ENCODE data around the gene TPBGL.

The TPBGL gene, protein sequence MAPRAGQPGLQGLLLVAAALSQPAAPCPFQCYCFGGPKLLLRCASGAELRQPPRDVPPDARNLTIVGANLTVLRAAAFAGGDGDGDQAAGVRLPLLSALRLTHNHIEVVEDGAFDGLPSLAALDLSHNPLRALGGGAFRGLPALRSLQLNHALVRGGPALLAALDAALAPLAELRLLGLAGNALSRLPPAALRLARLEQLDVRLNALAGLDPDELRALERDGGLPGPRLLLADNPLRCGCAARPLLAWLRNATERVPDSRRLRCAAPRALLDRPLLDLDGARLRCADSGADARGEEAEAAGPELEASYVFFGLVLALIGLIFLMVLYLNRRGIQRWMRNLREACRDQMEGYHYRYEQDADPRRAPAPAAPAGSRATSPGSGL

DNA sequence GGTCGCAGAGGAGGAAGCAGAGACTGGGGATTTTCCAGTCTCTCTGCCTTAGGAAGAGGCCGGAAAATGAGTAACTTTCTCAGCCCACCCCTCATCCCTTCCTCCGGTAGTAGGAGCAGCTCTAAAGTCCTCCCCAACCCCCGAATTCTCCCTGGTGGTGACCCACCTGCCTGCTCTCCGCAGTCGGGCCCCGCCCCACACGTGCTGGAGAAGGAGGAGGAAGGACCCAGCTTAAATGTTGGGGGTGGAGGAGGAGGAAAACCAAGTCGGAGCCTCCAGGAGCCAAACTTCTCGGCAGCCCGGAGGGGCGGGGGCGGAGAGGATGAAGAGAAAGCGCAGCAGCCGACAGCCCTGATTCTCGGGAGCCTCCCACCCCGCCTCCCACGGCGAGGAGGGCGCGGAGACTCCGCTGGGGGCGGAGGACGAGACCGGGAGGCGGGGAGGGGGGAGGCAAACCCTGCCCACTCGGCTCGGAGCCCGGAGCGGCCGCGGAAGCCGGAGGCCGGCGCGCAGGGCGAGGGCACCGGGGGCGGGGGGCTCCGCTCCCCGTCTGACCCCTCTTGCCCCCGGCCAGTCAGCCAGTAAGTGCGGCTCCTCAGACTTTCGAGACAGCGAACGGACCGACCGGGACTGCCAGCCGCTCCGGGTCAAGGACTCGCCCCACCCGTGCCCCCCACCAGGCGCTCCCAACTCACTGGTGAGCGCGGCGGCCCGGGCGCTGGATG is at the start of gene TPBGL:
Gene TPBGL (plus strand): TSS at position 464 of the 725 bp plus-strand sequence. CDS start 276 bp downstream, outside the sequence.
- no peak for DNase-seq

DNA sequence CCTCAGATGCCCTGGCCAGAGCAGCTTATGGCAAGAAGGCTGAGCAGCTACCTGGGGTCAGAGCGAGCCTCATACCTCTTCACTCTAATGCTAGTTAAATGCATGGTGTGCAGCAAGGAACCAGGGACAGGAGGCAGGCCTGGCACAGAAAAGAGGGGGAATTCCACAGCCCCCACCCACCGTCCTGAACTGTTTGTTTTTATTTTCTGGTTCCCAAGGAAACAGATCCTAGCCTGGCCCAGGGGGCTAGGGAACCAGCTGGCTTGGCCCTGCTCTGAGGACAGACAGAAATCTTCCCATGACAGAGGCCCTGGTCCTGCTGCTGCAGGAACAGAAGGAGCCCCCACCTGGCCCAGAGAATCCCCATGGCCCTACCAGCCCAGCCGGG is 49.2 kb upstream of the TPBGL start:
- DNase-seq = no peak

DNA sequence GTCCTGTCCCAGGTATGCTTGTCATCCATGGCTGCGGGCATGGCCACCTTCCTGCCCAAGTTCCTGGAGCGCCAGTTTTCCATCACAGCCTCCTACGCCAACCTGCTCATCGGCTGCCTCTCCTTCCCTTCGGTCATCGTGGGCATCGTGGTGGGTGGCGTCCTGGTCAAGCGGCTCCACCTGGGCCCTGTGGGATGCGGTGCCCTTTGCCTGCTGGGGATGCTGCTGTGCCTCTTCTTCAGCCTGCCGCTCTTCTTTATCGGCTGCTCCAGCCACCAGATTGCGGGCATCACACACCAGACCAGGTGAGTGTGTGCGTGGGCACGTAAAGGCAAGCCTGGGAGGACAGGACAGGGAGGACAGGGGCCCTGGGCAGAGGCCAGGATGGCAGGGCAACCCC is 47.3 kb upstream of the TPBGL start:
- DNase-seq = no peak

DNA sequence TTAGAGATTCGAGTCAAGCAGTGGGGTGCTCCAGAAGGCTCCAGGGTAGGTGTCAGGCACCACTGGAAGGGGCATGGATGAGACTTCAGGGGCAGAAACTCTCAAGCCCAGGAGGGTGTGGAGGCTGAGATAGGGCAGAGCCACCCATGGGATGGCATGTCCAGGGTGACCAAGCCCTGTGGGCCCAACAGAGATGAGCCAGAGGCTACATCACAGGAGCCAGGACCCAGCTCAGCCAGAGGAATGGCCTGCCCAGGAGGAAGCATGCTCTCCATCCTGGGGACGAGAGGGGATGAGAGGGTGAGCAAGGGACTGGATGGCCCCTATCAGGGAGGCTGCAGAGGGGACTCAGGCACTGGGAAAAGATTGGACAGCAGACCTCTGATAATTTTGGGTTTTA is 46.9 kb upstream of the TPBGL start:
- no peak for DNase-seq

DNA sequence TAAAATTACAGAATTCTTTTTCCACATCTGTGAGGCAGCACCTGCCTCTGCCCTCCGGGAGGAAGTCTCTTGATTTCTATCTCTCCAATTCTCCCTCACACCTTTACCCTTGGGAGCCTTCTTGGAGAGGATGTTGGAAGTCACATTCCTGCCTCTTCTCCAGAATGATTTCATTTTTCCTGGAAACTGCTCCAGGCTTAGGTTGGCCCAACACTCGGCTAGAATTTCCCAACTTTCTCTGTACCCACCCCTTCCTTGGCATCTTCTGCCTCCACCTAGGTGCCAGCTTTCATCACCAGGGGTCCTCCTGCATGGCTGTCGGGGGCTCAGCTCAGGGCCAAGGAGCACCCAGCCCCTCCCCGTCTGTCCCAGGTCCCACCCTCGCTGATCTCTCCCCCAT is 46.4 kb upstream of the TPBGL start:
- DNase-seq = no peak

DNA sequence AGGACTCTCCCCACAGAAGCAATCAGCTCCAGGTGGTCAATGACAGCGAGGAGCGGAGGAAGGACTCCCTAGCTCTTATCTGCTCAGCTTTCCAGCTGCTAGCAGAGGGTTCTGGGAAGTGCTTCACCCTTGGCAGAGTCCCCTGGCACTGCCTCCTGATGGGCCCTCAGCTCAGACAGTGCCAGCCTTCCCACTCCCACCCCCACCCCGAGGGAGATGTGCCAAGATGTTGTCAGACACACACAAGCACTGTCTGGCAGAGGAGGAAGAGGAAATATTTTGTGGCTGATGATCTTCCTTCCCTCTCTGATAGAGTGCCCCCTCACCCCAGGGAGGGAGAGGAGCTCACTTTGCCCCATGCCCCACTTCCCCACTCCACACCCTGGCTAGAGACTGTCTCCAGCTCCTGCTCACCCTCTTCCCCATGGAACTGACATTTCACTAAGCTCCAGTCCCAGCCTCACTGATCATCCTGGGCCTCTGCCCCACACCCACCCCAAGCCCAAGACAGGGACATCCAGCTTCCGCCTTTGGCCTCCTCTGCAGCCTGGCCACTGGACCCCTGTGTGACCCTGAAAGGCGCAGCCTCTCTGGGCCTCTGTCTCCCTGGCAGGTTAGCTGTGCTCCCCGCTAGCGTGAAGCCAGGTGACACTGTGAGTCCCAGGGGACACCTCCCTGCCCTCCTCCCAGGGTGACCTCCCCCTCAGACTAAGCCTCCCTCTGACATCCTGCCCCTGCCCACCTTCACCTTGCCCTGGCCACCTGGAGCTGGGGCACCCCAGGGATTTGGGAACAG is 45.2 kb upstream of the TPBGL start:
- no peak for DNase-seq

DNA sequence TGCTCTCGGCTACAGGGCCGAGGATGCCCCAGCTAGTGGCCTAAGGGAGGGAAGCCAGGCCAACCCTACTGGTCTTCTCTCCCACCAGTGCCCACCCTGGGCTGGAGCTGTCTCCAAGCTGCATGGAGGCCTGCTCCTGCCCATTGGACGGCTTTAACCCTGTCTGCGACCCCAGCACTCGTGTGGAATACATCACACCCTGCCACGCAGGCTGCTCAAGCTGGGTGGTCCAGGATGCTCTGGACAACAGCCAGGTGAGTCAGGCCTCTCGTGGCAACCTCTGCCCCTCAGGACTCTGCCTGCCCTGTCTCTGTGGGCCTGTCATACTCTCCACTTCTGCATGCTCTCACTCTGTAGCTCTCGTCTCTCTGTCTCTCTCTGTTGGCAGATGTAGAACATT is 44.1 kb upstream of the TPBGL start:
- no peak for DNase-seq

DNA sequence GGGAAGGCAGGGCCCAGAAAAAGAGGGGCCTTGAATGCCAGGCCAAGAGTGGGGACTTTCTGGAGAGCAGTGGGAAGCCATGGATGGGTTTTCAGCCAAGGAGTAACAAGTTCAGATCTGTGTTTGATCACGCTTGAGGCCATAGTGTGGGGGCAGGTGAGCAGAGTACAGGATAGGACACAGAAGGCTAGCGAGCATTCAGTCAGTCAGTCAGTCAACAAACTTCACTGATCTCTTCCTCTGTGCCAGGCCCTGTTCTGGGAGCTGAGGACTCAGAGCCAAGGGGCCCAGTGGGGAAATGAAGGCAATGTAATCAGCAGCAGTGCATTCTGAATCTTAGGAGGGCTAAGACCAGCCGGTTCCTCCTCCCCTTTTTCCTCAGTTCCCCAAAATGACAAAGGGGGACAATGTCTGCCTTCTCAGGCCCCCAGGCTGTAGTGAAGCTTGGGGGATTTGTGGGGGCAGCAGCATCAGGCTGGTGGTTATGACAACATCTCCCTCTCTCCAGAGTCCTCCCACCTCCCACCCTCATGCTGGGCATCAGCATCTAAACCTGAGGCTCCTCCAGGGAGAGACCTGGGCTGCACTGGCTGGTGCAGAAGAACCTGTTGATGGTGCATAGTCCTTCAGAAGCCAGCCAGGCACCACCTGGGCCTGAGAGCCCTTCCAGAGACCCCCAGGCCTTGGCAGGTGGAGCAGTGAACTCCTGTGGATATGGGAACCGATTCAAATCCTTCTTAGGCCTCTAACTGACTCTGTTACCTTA is 42.9 kb upstream of the TPBGL start:
- no peak for DNase-seq

DNA sequence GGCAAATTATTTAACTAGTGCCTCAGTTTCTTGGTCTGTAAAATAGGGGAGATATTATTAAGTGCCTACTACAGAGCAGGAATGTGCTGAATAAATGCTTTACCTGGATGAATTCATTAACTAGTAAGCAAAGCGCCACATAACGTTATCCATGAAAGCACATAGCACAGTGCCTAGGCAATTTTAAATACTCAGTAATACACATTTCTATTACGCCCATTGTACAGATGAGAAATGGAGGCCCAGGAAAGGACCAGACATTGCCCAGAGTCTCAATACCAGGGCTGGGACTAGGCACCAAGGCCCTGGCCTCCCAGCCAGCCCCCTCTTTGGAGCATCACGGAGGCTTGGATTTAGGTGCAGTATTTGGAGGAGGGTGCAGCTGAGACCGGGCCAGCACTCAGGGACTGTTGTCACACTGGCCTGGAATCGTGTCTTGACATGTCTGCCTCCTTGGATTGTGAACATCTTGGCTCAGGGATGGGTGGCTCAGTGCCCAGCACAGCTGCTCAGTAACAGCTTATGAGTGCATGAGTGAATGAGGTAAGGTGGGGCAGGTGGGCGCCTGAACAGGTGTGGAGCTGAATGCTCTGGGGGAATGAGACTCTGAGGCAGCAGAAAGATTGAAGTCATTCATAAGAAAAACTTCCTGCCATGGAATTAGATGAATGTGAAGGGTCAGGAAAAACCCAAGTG is 42.1 kb upstream of the TPBGL start:
- DNase-seq = no peak

DNA sequence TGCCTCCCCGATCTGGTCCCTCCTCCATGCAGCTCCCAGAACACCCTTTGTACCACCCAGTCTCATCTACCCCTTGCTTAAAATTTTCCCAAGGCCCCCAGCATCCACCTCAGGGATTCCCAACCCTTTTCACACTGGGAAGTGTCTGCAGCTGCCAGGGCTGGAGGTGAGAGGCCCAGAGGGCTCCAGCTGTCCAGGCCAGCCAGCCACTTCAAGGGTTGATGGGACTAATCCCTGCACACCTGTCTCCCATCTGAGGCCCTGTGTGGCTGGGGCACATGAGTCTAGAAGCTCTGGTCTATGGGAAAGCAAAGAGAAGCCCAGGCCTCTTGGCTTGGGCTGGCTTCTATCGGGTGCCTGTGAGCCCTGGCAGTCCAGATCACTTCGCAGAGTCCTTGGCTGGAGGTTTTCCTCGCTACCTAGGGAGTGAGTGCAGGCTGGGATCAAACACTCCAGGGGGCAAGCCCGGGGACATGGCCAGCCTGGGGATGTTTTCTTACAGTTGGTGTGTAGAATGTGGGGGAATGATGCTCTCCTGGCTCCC is 41.1 kb upstream of the TPBGL start:
- no peak for DNase-seq

DNA sequence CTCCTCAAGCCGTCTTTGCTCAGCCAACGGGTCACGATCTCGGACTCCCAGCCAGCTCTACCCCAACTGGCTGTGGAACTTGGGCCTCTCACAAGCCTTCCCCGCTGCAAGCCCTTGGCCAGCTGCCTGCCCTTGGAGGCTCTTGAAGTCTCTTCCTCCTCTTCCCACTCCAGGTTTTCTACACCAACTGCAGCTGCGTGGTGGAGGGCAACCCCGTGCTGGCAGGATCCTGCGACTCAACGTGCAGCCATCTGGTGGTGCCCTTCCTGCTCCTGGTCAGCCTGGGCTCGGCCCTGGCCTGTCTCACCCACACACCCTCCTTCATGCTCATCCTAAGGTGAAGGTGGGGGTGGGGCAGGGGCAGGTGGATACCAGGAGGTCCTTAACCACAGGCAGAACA is 40.5 kb upstream of the TPBGL start:
- DNase-seq = no peak

DNA sequence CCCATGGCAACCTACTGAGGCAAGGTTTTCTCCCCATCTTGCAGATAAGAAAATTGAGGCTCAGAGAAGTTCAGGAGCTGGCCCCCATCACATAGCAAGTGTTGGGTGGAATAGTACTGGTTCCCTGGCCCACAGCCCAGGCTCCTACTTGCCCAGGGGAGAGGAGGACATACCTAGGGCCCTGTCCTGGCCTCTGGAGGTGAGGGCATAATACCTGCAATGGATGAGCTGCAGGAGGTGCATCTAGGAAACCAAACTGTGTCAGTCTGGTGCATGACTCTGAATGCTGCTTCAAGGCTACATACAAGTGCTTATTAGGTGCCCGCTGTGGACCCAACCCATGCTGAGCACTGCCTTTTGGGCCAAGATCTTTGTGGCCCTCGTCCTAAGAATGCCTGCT is 40.0 kb upstream of the TPBGL start:
- no peak for DNase-seq

DNA sequence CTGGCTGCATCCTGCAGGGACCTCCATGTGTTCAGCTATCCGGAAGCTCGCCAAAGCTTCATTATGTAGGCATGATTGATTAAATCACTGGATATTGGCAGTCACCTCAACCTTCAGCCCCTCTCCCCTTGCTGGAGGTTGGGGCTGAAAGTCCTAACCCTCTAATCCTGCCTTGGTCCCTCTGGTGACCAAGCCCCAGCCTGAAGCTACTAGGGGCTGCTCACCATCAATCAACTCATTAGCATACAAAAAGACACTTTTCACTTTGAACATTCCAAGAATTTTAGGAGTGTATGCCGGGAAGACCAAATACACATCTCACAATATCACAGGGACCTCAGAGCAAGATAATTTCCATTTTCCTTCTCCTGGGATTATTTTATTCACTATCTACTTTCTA is 38.8 kb upstream of the TPBGL start:
- no peak for DNase-seq

DNA sequence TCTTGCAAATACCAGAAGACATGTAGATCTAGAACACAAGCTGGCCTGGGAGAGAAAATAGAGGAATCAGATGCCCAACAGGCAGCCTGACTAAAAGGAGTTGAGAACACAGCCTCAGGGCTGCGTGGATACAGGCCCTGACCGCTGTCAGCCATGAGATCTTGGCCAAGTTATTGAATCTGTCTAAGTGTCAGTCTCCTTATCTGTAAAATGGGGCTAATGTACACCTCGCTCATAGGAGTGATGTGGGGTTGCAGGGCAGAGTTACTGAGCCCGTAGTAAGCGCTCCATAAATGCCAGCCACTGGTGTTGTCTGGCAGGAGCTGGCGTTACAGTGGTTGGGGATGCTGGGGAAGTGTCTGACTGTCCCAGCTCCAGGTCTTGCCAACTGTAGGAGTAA is 38.4 kb upstream of the TPBGL start:
- DNase-seq = no peak

DNA sequence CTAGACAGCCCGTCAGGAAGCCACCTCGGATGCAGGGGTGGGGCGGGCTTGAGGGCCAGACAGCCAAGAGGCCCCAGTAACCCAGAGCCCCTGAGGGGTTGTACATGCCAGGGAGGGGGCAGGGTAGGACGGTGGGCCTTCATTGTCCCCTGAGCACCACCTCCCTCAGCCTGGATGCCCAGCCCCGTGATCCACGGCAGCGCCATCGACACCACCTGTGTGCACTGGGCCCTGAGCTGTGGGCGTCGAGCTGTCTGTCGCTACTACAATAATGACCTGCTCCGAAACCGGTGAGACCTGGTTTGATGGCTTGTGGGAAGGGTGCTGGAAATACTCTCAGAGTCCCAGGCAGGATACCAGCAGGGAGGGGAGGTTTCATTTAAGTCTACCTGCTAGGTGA is 37.4 kb upstream of the TPBGL start:
- no peak for DNase-seq

DNA sequence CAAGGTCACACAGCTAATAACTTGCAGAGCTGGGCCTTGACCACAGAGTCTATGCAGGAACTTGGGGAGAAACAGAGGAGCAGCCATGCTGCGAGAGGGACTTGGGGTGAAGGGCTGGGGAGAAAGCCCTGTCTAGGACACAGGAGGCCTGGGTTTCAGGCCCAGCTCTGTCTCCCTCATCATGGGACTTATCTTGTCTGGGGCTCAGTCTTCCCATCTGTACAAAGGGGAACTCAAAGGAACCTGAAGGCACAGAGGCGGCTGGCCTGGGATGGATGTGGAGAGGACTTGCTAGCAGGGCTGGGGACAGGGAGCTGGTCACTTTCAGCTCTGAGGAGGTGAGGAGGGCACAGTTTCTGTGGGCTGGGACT is 36.9 kb upstream of the TPBGL start:
- no peak for DNase-seq

DNA sequence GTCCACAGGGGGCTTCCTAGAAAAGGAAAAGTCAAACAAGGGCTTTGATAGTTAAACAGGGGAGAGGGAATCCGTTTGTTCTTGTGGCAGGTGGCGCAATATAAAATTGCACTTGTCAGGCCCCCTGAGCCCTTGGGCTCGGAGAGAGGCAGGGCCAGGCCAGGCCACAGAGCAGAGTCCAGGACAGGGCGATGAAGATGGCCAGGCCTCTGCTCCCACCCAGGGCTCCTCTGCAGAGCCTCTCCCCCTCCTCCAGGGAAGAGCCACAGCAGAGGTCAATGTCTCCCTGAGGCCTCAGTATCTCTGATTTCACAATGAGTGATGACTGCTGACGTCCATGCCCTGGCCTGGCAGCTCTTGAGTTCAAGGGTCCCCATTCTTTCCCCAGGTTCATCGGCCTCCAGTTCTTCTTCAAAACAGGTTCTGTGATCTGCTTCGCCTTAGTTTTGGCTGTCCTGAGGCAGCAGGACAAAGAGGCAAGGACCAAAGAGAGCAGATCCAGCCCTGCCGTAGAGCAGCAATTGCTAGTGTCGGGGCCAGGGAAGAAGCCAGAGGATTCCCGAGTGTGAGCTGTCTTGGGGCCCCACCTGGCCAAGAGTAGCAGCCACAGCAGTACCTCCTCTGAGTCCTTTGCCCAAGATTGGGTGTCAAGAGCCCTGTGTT is 36.4 kb upstream of the TPBGL start:
- DNase-seq = no peak

DNA sequence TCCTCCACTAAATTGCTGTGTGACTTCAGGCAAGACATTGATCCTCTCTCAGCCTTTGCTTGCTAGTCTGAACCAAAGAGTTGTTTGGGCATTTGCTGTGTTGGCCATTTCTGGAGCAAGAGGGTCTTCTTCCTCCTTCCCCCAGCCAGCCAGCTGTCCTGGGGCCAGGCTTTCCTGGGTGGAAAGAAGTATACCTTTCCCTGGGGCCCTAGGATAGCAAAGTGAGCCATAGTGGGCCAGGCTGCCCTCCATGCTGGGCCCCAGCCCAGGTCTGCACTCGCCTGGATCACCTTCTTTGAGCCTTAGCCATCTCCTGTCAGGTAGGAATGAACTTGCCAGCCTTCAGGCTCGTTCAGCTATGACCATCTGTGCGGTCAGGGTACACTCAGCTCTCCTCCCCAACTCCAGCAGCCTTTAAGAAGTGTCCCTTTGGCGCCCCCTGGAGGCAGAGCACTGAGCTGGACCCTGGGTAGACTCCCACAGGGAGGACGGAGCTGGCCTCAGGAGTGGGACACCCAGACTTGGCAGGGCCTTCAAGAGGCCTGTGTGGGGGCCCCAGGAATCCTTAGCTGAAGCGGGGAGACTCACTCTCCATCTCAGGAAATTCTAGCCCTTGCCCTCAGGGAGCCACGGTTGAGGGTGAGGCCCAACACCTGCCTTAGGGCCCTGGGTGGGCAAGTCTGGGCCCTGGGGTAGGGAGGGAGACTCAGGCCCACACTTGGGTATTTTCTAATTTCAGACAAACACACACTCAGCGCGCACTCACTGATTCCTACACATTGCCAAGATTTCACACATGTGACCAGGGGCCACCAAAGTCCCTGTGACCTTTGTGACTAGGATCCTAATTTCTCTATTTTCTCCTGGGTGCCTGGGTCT is 35.6 kb upstream of the TPBGL start:
- peak; percentile 86 for DNase-seq

DNA sequence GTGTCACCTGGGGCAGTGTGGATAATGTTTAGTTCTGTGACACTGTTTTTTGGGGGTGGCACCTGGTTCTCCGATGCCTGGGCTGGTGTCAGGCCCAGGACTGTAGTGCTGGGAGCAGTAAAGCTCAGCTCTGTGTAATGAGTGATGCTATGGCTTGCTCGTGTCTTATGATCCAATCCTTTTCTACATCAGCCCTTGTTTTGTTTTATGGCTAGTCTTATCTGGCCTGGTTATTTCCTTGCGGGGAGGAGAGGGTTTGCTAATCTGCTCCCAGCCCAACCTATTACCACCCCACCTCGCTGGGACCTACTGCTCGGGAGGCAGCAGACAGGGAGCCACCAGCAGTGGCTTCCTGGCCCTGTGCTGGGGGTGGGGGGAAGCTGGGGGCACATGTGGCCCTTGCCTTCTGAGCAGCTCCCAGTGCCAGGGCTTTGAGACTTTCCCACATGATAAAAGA is 35.0 kb upstream of the TPBGL start:
- DNase-seq = no peak

DNA sequence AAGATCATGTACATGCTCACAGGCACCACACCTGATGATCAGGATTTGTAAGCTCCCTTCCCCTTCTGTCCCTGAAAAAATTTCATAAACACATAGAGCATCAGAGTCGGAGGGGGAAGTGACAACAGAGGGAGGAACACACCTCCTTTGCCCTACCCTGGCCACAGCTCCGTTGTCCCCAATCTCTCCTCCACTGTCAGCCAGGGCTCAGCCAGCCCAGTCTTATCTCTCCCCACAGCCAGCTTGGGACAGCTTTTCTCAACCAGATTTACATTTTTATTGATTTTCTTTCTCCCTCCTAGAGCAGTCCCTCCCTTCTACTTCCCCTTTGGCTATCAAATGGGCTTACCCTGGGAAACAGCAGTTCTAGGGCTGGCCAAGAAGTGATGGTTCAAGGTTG is 32.1 kb upstream of the TPBGL start:
- no peak for DNase-seq
